ENCODE data around the gene GRM1. TPM values are rescaled to one million over a fixed set of nuclear protein-coding genes. Genes with fewer than 3 reads are reported as not detected.

Gene GRM1
- total RNA-seq, 4 donors from 2014 or later = under 0.01 TPM; not detected in 2

- TF ChIP-seq CTCF (IDR thresholded peaks at IDR 0.05; ENCODE audit: low read depth) = no peak
Observed at GRCh38 chr6:146347690-146348089, 318.8 kb downstream of the GRM1 start.

- no peak for TF ChIP-seq CTCF (IDR thresholded peaks at IDR 0.05; ENCODE audit: low read depth)
Observed at GRCh38 chr6:146351018-146351417, 322.2 kb downstream of the GRM1 start.

- no peak for TF ChIP-seq CTCF (IDR thresholded peaks at IDR 0.05; ENCODE audit: low read depth)
Observed at GRCh38 chr6:146352163-146352562, 323.3 kb downstream of the GRM1 start.

GRCh38 chr6:146354451-146354850, 325.6 kb downstream of the GRM1 start:
- TF ChIP-seq CTCF (IDR thresholded peaks at IDR 0.05; ENCODE audit: low read depth) = no peak

GRCh38 chr6:146355521-146356100, 326.7 kb downstream of the GRM1 start:
- TF ChIP-seq CTCF (IDR thresholded peaks at IDR 0.05; ENCODE audit: low read depth) = no peak

- TF ChIP-seq CTCF (IDR thresholded peaks at IDR 0.05; ENCODE audit: low read depth) = no peak
Observed at GRCh38 chr6:146357578-146358430, 328.9 kb downstream of the GRM1 start.

- TF ChIP-seq CTCF (IDR thresholded peaks at IDR 0.05; ENCODE audit: low read depth) = no peak
Observed at GRCh38 chr6:146358431-146359046, 329.7 kb downstream of the GRM1 start.
